RWPE1 (cell line): Measurements from ENCODE around the gene TSPAN9.

ENCODE experiments used
- CTCF ChIA-PET: fragments of 350-600 bp; sonication (Branson Sonifier 250); formaldehyde crosslinking; extraction: SDS; loops from one replicate; lab custom pipeline; 2021; lab: Yijun Ruan, JAX
- POLR2A ChIA-PET: fragments of 400-600 bp; formaldehyde crosslinking; extraction: SDS; loops from one replicate; lab custom pipeline; 2020; ENCODE audit warnings: antibody characterized with exemption; ENCODE audit not compliant: low non-redundant PET; lab: Yijun Ruan, JAX
- DNase-seq: peaks from one replicate; pipeline ENCODE4 v3.0.0; 2012; ENCODE audit warnings: low spot score
- H3K27ac ChIP-seq: fragments of 450-650 bp; 2 replicates; pipeline ENCODE4 v1.5.1; 2017
- TF ChIP-seq, protein P1 (sequence below): fragments of 450-650 bp; conservative IDR thresholded peaks from 2 replicates; pipeline ENCODE4 v1.5.1; 2017; ENCODE audit warnings: low read depth, mild to moderate bottlenecking

TSPAN9 gene

GRCh38 chr12:3278681-3279414 lies 201.7 kb downstream of the TSPAN9 start:
- no peak overlapping the region for H3K27ac ChIP-seq
- TF ChIP-seq, protein P1, sequence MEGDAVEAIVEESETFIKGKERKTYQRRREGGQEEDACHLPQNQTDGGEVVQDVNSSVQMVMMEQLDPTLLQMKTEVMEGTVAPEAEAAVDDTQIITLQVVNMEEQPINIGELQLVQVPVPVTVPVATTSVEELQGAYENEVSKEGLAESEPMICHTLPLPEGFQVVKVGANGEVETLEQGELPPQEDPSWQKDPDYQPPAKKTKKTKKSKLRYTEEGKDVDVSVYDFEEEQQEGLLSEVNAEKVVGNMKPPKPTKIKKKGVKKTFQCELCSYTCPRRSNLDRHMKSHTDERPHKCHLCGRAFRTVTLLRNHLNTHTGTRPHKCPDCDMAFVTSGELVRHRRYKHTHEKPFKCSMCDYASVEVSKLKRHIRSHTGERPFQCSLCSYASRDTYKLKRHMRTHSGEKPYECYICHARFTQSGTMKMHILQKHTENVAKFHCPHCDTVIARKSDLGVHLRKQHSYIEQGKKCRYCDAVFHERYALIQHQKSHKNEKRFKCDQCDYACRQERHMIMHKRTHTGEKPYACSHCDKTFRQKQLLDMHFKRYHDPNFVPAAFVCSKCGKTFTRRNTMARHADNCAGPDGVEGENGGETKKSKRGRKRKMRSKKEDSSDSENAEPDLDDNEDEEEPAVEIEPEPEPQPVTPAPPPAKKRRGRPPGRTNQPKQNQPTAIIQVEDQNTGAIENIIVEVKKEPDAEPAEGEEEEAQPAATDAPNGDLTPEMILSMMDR = no peak
- DNase-seq = peak; percentile 8
- ChIA-PET POLR2A (no interaction called here), CTCF (interaction anchor here (0.6 to 0.7 kb wide), 2 partner anchors 117 to 236 kb away, joined by 3 read pairs; no protein-coding TSS in a partner anchor)

DNA sequence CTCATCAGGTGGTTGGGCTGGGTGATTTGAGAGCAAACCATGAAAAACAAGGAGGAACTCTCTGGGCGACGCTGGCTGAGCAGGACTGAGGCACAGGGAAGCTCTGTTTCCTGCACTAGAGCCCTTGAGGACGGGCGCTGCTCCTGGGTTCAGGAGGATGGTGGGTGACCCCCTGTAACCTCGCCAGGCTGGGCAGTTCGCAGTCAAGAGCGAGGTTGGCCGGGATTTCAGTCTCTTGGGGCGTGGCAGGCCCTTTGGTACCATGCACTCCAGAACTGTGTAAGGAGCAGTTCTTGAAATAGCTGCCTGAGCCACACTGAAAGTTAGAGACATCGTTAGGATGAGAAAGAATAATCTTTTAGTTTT lies 202.2 kb downstream of the TSPAN9 start:
- H3K27ac ChIP-seq = no peak overlapping the region
- CTCF ChIA-PET = interaction anchor here (0.6 to 0.7 kb wide), 2 partner anchors 117 to 237 kb away, joined by 3 read pairs; no protein-coding TSS in a partner anchor
- TF ChIP-seq, protein P1 = no peak
- POLR2A ChIA-PET = no interaction called here
- no peak for DNase-seq

DNA sequence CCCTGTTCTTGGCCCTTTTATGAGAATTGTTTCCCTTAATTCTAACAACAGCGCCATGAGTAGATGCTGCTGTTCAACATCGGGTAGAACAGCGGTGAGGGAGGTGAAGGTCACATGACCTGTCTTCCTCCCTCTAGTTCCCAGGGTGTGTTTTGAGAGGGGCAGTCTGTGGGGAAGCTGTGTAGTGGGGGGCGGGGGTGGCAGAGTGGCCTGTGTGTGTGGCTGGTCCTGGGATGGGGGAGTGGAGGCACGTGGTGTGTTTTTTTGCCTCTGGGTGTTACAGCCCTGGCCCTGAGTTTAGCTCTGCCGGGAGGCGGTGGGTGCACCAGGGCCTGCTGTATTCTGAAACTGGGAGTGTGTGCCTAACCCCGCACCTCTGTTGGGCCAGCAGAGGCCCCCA lies 202.7 kb downstream of the TSPAN9 start:
- H3K27ac ChIP-seq = no peak overlapping the region
- CTCF ChIA-PET = no interaction called here
- TF ChIP-seq, protein P1 = no peak
- POLR2A ChIA-PET = no interaction called here
- DNase-seq = no peak

DNA sequence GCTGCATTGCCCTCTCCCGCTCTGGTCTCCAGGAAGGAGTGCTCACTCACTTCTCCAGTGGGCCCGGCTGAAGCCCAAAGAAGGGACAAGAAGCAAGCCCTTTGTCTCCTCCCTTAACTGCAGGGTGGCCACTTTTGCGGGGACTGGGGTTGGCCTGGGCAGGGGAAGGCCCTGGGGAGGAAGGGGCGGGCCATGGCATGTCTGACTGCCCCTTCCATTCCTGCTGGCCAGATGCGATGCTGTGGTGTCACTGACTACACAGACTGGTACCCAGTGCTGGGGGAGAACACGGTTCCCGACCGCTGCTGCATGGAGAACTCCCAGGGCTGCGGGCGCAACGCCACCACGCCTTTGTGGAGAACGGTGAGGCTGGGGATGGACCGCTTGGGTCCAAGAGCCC lies 203.8 kb downstream of the TSPAN9 start:
- no peak for DNase-seq
- no peak overlapping the region for H3K27ac ChIP-seq
- ChIA-PET POLR2A (no interaction called here), CTCF (interaction anchor here (0.5 to 0.6 kb wide), 2 partner anchors 567 to 934 kb away, joined by 3 read pairs; no protein-coding TSS in a partner anchor)
- TF ChIP-seq, protein P1 = no peak

DNA sequence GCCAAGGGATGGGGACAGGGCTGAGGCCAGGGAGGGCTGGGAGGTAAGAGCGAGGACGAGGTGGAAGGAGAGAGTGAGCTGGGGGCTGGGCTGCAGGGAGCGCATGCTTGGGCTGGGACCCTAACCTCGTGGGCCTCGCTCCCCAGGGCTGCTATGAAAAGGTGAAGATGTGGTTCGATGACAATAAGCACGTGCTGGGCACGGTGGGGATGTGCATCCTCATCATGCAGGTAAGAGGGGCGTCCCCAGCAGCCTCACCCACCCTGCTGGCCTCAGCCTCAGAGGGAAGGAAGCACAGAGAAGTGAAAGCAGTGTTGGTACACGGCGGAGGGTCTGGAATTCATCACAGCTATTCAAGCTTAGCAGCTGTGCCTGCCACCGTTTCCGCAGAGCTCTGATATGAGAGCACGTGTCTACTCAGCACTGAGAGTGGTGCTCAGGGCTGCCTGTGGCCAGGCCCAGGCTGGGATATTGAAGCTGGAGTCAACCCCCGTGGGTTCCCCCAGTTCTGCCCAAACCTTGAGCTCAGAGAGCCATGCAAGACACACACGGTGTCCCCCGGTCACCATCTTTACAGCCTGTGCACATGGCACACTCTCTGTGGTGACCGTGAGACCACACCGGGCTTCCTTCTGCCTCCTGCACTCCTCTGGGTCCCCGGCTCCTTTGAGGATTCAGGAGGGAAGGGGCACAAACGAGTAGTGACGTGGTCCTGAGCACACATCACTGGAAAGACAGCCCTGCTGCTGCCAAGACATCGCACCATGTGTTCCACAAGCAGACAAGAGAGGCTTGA lies 204.6 kb downstream of the TSPAN9 start:
- CTCF ChIA-PET = interaction anchor here (0.6 kb wide), 1 partner anchor 933 kb away, joined by 3 read pairs; no protein-coding TSS in a partner anchor
- H3K27ac ChIP-seq = no peak overlapping the region
- no peak for DNase-seq
- POLR2A ChIA-PET = no interaction called here
- TF ChIP-seq, protein P1 = no peak

GRCh38 chr12:3282384-3282670 lies 205.1 kb downstream of the TSPAN9 start:
- DNase-seq = no peak
- ChIA-PET CTCF (no interaction called here), POLR2A (no interaction called here)
- H3K27ac ChIP-seq = no peak overlapping the region
- TF ChIP-seq, protein P1 = no peak
